GM21390 (cell line): ENCODE measurements around the gene PHF13.
"Not testable (repeated sequence)": the region's sequence is repeated elsewhere in the genome, so short reads cannot be mapped to it uniquely, and the experiment has no call there.

ENCODE experiments used
- ATAC-seq: cut with Tn5 transposase; IDR thresholded peaks from one replicate; pipeline ENCODE4 v1.9.1; 2021; ENCODE audit not compliant: unreplicated experiment

Gene PHF13

GRCh38 chr1:6627031-6627430 lies 13.5 kb downstream of the PHF13 start:
- ATAC-seq = no peak

DNA sequence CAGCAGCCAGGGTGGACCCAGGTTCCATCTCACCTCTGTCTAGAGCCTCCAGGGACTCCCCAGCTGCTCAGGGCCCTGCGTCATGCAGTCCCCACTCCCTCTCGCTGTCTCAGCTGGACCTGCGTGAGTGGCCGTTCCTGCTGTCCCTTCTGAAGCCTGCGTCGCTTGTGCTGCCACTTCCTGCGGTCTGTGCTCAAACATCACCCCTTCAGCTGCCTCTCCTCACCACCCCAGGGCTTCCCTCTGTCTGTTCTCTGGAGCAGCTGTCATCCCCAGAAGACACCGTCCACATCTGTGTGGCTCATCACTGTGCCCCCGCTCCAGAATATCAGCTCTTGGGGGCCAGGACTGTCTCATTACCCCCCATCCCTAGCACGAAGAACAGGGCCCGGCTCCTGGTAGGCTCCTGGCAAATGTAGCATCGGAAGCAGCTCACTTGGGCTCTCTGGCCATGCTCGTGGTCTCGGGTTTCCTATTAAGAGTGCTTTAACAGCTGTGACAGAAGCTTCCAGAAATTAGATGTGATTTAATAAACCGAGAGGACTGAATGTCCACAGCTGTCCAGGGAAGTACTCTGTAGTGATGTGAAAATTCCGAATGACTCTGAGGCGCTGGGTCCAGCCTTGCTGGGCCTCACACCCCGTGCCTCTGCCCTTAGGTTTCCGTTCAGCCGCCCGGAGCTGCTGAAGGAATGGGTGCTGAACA lies 14.5 kb downstream of the PHF13 start:
- ATAC-seq = no peak

DNA sequence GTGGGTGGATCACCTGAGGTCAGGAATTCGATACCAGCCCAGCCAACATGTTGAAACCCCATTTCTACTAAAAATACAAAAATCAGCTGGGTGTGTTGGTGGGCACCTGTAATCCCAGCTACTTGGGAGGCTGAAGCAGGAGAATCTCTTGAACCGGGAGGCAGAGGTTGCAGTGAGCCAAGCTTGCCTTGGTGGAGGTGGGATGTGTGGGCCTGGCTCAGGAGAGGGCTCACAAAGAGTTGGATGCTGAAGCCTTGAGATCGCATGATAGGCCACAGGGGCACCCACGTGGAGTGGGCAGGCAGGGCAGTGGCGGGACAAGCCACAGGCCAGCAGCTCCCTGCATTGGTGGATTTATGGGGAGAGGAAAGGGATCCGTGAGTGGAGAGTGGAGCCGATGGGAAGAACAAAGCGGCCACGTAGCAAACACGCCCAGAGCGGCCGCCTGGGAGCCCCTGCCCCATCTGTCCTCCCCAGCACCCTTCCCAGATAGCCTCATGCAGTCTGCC lies 15.5 kb downstream of the PHF13 start:
- no peak for ATAC-seq

DNA sequence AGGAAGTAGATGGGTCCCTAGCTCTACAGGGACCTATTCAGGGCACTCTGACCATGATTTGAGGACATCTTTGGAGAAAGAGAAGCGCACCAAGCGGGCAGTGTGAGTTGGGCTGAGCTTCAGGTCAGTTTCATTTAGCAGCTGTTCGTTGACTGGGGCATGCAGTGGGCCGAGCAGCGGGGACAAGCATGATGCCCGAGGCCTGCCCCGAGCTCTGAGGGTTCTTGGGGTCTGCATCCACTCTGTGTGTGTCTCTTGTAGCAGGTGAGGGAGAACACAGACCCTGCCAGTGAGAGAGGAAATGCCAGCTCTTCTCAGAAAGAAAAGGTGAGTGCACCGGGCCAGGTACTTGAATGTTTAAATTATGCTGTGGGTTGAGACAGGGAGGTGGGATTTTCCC lies 16.5 kb downstream of the PHF13 start:
- ATAC-seq = no peak

- no peak for ATAC-seq
These were observed 17.5 kb downstream of the PHF13 start for GRCh38 chr1:6631058-6631457.

GRCh38 chr1:6632588-6633514 lies 19.3 kb downstream of the PHF13 start:
- no peak for ATAC-seq

DNA sequence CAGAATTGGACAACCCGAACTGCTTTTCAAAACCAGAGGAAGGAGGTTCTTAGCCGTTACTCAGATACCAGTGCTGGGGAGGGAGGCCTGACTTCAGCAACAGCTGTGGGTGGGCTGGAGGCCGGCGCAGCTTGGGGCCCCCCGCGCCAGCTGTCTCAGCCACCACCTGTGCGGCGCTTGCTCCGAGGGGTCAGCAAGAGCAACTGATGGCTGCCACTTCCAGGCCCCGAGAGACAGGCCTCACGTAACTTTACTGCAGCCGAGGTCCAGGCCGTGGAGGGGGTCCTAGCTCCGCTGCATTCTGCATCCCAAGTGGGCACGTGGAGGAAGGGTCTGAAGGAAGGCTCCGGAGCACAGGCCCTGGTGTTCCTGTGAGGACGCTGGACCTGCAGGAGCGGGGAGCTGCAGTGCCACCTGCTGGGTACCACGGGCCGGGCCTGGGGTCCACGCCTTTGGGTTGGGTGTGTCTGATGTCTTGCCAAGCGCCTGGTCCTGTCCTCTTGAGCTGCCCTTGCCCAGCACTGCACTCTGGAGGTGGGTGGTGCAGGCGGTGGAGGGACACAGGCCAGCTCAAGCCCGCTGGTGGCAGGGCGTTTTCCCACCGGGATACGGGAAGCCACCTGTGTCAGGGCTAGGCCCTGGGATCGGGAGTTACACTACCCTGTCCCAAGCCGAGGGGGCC lies 21.0 kb downstream of the PHF13 start:
- no peak for ATAC-seq

- no peak for ATAC-seq
These were observed 21.8 kb downstream of the PHF13 start for GRCh38 chr1:6635161-6635909.

- no peak for ATAC-seq
These were observed 22.6 kb downstream of the PHF13 start for GRCh38 chr1:6635910-6636760.

GRCh38 chr1:6636778-6637177 lies 23.2 kb downstream of the PHF13 start:
- not testable (repeated sequence) for ATAC-seq

GRCh38 chr1:6637770-6638169 lies 24.2 kb downstream of the PHF13 start:
- ATAC-seq = no peak

- ATAC-seq = no peak
These were observed 24.7 kb downstream of the PHF13 start for GRCh38 chr1:6638226-6638625.

- not testable (repeated sequence) for ATAC-seq
These were observed 27.3 kb downstream of the PHF13 start for GRCh38 chr1:6640867-6641266.

DNA sequence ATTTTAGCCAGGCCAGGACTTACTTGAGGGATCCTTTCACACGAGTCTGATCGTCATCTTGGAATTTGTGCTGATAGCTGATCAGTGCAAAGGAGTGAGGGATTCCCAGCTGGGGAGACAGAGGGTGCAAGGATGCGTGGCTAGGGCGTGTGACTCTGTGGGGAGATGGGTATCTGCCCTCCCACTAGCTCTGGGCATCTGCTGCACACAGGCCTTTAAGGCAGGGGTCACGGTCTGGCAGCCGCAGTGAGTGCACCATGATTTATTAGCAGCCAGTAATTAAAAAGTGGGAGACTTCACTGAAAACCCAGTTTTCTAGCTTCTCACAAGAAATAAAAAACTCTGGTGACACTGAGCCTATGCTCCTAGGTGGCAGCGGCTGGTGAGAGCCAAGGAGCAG lies 31.5 kb downstream of the PHF13 start:
- ATAC-seq = no peak

DNA sequence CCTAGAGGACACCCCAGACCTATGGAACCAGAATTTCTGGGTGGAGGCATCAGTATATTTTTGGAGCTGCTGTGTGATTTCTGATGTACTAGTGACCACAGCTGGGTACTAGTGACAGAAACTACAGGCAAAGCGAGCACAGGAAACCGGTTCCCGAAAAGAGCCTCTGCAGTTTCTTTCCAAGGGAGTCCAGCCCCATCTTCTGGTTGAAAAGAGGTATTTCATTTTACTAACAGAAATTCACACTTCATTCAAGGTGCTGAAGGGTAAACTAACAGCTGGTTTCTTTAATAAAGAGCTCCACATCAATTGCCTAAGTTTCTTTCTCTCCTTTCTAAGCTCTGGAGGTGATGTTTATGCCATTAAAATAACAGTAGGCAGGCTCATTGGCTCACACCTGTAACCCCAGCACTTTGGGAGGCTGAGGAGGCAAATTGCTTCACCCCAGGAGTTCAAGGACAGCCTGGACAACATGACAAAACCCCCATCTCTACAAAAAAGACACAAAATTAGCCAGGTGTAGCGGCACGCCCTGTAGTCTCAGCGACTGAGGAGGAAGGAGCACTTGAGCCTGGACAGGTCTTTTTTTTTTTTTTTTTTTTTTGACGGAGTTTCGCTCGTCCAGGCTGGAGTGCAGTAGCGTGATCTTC lies 33.1 kb downstream of the PHF13 start:
- no peak for ATAC-seq

DNA sequence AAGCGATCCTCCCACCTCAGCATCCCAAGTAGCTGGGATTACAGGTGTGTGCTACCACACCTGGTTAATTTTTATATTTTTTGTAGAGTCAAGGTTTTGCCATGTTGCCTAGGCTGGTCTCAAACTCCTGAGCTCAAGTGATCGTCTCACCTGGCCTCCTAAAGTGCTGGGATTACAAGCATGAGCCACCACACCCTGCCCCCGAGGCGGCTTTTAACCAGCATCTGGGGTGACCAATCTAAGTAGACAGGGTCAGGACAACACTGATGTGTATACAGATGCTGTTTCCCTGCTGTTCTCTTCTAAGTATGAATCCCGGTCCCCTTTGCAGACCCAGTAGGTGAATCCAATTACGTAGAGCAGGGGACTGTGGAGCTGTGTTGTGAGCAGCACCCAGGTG lies 35.0 kb downstream of the PHF13 start:
- no peak for ATAC-seq

DNA sequence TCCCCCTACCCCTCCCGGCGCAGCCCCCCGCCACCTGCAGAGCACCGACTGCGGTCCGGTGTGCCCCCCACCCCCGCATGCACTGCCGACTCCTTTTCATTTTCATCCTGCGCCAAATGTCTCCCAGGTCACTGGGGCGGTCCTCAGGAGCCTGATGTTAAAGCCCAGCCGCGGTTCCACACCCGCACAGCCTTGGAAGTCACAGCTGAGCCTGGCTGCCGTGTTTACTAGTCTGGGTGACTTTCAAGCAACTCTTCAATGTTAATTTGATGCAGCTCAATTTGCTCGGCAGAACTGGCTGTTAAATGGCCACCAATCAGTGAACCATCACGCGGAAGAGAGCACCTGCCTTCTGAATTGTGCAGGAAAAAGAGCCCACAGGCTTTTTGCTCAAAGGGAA lies 38.4 kb downstream of the PHF13 start:
- ATAC-seq = no peak

GRCh38 chr1:6652986-6653385 lies 39.5 kb downstream of the PHF13 start:
- no peak for ATAC-seq
